ENCODE data around the gene TNC.

Gene TNC

DNA sequence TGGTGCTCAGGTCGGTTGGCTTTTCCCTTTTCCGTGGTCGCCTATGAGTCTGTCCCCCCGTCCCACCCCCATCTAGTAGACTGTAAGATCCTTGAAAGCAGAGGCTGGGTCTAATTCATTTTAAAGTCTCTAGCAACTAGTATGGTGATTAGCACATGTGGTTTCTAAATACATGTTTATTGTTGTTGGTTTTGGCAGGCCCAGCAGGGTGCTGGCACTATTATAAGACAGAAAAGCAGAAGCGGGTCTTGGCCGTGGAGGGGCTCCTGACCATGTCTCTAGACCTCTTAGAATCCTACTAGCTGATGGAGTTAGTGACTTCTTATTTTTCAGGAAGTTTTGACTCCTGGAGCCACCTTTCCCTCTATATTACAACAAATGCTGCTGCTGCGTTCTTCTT is 126.1 kb downstream of the TNC start:
- no peaks in the 10 kb centered on the region for H3K9me3 Mint-ChIP-seq
- no peak overlapping the region for H3K27ac Mint-ChIP-seq
- H3K4me3 Mint-ChIP-seq: no peak overlapping the region
- no peaks in the 10 kb centered on the region for H3K36me3 Mint-ChIP-seq (ENCODE audit: low read depth)
- DNase-seq (ENCODE audit: low spot score): no peak
- no peaks in the 10 kb centered on the region for H3K27me3 Mint-ChIP-seq (ENCODE audit: low read depth)
- peaks cover 35% of the 10 kb centered on the region for H3K4me1 Mint-ChIP-seq (ENCODE audit: low read depth)

- H3K27ac Mint-ChIP-seq: no peak overlapping the region
- no peaks in the 10 kb centered on the region for H3K36me3 Mint-ChIP-seq (ENCODE audit: low read depth)
- H3K4me3 Mint-ChIP-seq: no peak overlapping the region
- H3K4me1 Mint-ChIP-seq (ENCODE audit: low read depth): peaks cover 35% of the 10 kb centered on the region
- H3K27me3 Mint-ChIP-seq (ENCODE audit: low read depth): no peaks in the 10 kb centered on the region
- no peaks in the 10 kb centered on the region for H3K9me3 Mint-ChIP-seq
- DNase-seq (ENCODE audit: low spot score): no peak
These were observed 127.1 kb downstream of the TNC start for GRCh38 chr9:114990901-114991300.

GRCh38 chr9:114989600-114990410 is 128.2 kb downstream of the TNC start:
- H3K4me3 Mint-ChIP-seq: peak overlapping the region; percentile 68
- H3K27me3 Mint-ChIP-seq (ENCODE audit: low read depth): no peaks in the 10 kb centered on the region
- H3K36me3 Mint-ChIP-seq (ENCODE audit: low read depth): no peaks in the 10 kb centered on the region
- peak overlapping the region; percentile 85 for H3K27ac Mint-ChIP-seq
- DNase-seq (ENCODE audit: low spot score): peak; percentile 77
- H3K9me3 Mint-ChIP-seq: no peaks in the 10 kb centered on the region
- H3K4me1 Mint-ChIP-seq (ENCODE audit: low read depth): peaks cover 35% of the 10 kb centered on the region

DNA sequence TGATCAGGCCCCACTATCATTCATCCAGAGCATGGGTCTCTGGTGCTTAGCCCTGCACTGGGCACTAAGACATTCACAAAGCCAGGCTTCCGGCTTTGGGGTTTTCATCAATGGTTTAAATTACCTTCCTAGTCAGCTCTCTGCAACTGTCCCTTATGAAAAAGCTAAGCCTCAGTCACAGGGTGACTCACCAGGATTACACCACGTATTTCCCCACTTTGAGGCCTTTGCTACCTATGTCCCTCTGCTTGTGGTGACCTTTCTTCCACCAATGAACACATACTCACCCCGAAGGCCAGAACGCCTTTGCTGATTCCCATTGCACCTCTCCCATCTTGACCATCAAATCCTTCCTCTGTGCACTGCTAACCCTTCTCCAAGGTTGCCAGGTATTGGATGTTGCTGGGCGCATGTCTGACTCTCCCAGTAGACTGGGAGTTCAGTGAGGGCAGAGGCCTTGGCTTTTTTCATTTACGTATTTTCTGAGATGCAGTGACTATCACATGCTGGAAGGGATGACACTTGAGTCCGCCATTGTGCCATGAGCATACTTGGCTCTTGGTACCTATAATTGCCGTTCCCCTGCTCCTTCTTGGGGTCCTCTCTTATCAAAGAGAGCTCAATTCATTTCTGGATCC is 128.9 kb downstream of the TNC start:
- peak overlapping the region; percentile 85 for H3K27ac Mint-ChIP-seq
- peaks cover 32% of the 10 kb centered on the region for H3K4me1 Mint-ChIP-seq (ENCODE audit: low read depth)
- H3K4me3 Mint-ChIP-seq: peak overlapping the region; percentile 68
- no peaks in the 10 kb centered on the region for H3K27me3 Mint-ChIP-seq (ENCODE audit: low read depth)
- no peaks in the 10 kb centered on the region for H3K9me3 Mint-ChIP-seq
- DNase-seq (ENCODE audit: low spot score): peak; percentile 73
- H3K36me3 Mint-ChIP-seq (ENCODE audit: low read depth): no peaks in the 10 kb centered on the region

GRCh38 chr9:114987116-114987515 is 130.8 kb downstream of the TNC start:
- H3K27ac Mint-ChIP-seq: no peak overlapping the region
- H3K9me3 Mint-ChIP-seq: no peaks in the 10 kb centered on the region
- H3K36me3 Mint-ChIP-seq (ENCODE audit: low read depth): no peaks in the 10 kb centered on the region
- H3K4me1 Mint-ChIP-seq (ENCODE audit: low read depth): peaks cover 32% of the 10 kb centered on the region
- H3K4me3 Mint-ChIP-seq: no peak overlapping the region
- DNase-seq (ENCODE audit: low spot score): no peak
- peaks cover 3% of the 10 kb centered on the region for H3K27me3 Mint-ChIP-seq (ENCODE audit: low read depth)

GRCh38 chr9:114985959-114986501 is 131.9 kb downstream of the TNC start:
- no peak overlapping the region for H3K4me3 Mint-ChIP-seq
- DNase-seq (ENCODE audit: low spot score): no peak
- H3K27me3 Mint-ChIP-seq (ENCODE audit: low read depth): peaks cover 5% of the 10 kb centered on the region
- H3K4me1 Mint-ChIP-seq (ENCODE audit: low read depth): peaks cover 27% of the 10 kb centered on the region
- H3K27ac Mint-ChIP-seq: no peak overlapping the region
- no peaks in the 10 kb centered on the region for H3K36me3 Mint-ChIP-seq (ENCODE audit: low read depth)
- no peaks in the 10 kb centered on the region for H3K9me3 Mint-ChIP-seq

DNA sequence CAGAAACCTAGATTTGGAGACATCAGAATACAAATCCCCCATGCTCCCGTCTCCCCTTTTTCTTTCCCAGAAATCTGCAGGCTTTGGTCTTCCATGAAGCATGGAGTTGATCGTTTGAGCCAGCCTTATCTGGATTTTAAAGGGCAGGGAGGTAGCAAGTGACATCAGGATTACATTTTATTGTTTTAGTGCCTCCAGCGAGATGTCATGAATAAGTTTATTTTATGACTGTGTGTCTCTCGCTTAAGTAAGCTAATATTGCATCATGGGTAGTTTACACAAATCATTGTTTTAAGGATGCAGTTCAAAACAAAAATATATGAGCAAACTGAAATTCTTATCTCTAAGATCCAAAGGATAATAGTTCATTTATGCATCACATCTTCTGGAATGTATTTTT is 136.9 kb downstream of the TNC start:
- Mint-ChIP-seq H3K27ac (no peak overlapping the region), H3K4me1 (ENCODE audit: low read depth) (no peaks in the 10 kb centered on the region), H3K9me3 (peaks cover 4% of the 10 kb centered on the region), H3K36me3 (ENCODE audit: low read depth) (no peaks in the 10 kb centered on the region), H3K4me3 (no peak overlapping the region), H3K27me3 (ENCODE audit: low read depth) (peaks cover 11% of the 10 kb centered on the region)
- DNase-seq (ENCODE audit: low spot score): no peak

DNA sequence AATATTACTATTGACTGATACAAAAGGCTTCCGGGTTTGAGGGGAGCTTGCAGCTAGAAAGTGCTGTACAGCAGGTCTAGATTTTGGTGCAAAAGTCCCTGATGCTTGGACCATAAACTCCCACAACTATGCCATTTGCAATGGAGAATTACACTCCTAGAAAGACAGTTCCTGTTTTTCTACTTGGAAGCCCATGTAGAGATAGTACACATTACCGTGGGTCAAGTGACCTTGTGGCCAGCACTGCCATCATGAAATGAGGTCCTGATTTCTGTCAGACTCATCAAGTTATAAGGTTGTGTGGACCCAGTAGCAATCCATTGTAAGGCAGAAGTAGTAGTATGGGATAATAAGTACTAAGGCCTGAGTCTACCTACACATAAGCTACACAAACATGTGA is 144.7 kb downstream of the TNC start:
- no peak for DNase-seq (ENCODE audit: low spot score)
- Mint-ChIP-seq H3K4me3 (no peak overlapping the region), H3K27ac (no peak overlapping the region), H3K4me1 (ENCODE audit: low read depth) (peaks cover 11% of the 10 kb centered on the region), H3K36me3 (ENCODE audit: low read depth) (no peaks in the 10 kb centered on the region), H3K9me3 (peaks cover 9% of the 10 kb centered on the region), H3K27me3 (ENCODE audit: low read depth) (no peaks in the 10 kb centered on the region)

DNA sequence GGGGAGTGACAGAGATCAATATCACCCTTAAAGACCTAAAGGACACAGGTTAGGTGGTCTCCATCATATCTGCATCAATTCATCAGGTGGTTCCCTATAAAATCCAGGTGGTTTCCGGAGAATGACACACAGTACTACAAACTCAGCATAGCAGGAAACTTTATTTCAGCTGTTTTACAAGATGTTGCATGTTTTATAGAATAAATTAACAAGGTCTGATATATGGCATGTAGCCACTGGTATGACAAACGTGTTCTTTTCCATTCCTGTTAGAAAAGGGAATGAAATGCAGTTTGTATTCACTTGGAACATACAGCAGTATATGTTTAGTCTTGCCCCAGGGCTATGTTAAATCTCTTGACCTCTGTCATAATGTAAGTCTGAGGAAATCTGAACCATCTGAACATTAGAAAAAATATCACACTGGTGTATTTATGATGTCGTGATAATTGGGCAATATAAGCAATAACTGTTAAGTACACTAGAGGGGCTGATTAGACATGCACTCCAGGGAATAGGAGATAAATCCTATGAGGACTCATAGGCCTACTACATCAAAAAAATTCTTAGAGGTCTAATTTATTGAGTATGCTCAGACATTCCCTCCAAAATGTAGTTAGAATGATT is 145.3 kb downstream of the TNC start:
- DNase-seq (ENCODE audit: low spot score): no peak
- peaks cover 9% of the 10 kb centered on the region for H3K9me3 Mint-ChIP-seq
- no peak overlapping the region for H3K27ac Mint-ChIP-seq
- H3K4me3 Mint-ChIP-seq: no peak overlapping the region
- H3K27me3 Mint-ChIP-seq (ENCODE audit: low read depth): no peaks in the 10 kb centered on the region
- peaks cover 14% of the 10 kb centered on the region for H3K4me1 Mint-ChIP-seq (ENCODE audit: low read depth)
- H3K36me3 Mint-ChIP-seq (ENCODE audit: low read depth): no peaks in the 10 kb centered on the region
